Measurements from ENCODE around the gene LMBRD2.

The LMBRD2 gene

GRCh38 chr5:36057386-36057785 is 94.3 kb downstream of the LMBRD2 start:
- in situ Hi-C loops (cut with MboI; ENCODE audit: low sequenced_read_pairs, unreplicated experiment) = no loop called here

DNA sequence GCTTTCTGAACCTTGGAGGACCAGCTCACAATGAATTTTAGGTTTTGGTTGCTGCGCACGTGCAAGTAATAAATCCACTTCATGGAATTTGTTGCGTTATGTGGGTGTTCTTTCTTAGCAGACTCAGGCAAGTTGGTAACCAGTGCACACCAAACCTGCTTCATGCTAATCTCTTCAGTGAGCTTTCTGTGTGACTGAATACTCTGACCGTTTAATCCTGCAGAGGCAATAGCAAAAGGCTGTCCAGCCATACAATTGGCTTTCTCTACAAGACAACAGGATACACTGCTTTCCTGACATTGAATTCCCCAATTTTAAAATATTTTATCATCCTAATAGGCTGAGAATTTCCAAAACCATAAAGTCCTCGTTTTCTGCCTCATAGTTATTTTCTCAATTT is 95.3 kb downstream of the LMBRD2 start:
- DNase-seq (ENCODE audit: low spot score) = no peak
- in situ Hi-C loops (cut with MboI; ENCODE audit: low sequenced_read_pairs, unreplicated experiment) = no loop called here
- TF ChIP-seq CTCF (IDR thresholded peaks at IDR 0.05; ENCODE audit: borderline replicate concordance, control extremely low read depth, extremely low read depth, insufficient read depth, missing control alignments) = no peak

More at GRCh38 chr5:36057386-36057785, 94.3 kb downstream of the LMBRD2 start:
- DNase-seq (ENCODE audit: low spot score) = no peak
- no peak for TF ChIP-seq CTCF (IDR thresholded peaks at IDR 0.05; ENCODE audit: borderline replicate concordance, control extremely low read depth, extremely low read depth, insufficient read depth, missing control alignments)

GRCh38 chr5:36055984-36056383 is 95.7 kb downstream of the LMBRD2 start:
- in situ Hi-C loops (cut with MboI; ENCODE audit: low sequenced_read_pairs, unreplicated experiment) = no loop called here

DNA sequence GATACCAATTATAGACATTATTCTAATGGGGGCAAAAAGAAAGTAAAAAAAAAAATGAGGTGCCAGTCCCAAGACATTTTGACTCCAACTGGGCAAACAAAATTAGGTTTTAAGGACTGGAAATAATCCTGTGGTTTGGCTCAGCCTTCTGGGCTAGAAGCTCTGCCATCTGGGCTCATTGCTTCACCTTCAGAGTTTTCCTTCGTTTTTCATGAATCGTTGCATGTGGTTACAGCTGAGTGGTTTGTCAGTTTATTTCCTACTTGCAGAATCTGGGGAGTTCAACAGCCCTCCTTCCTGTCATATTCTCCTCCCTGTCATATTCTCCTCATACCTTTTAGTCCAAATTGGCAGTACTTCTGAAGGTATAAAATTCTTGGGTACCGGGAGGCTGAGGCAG is 97.0 kb downstream of the LMBRD2 start:
- in situ Hi-C loops (cut with MboI; ENCODE audit: low sequenced_read_pairs, unreplicated experiment) = no loop called here
- no peak for TF ChIP-seq CTCF (IDR thresholded peaks at IDR 0.05; ENCODE audit: borderline replicate concordance, control extremely low read depth, extremely low read depth, insufficient read depth, missing control alignments)

More at GRCh38 chr5:36055984-36056383, 95.7 kb downstream of the LMBRD2 start:
- TF ChIP-seq CTCF (IDR thresholded peaks at IDR 0.05; ENCODE audit: borderline replicate concordance, control extremely low read depth, extremely low read depth, insufficient read depth, missing control alignments) = no peak
- no peak for DNase-seq (ENCODE audit: low spot score)

GRCh38 chr5:36052538-36052937 is 99.1 kb downstream of the LMBRD2 start:
- TF ChIP-seq CTCF (IDR thresholded peaks at IDR 0.05; ENCODE audit: borderline replicate concordance, control extremely low read depth, extremely low read depth, insufficient read depth, missing control alignments) = no peak
- no peak for DNase-seq (ENCODE audit: low spot score)
- in situ Hi-C loops (cut with MboI; ENCODE audit: low sequenced_read_pairs, unreplicated experiment) = no loop called here

More for the DNA sequence above, 97.0 kb downstream of the LMBRD2 start:
- DNase-seq (ENCODE audit: low spot score) = no peak

DNA sequence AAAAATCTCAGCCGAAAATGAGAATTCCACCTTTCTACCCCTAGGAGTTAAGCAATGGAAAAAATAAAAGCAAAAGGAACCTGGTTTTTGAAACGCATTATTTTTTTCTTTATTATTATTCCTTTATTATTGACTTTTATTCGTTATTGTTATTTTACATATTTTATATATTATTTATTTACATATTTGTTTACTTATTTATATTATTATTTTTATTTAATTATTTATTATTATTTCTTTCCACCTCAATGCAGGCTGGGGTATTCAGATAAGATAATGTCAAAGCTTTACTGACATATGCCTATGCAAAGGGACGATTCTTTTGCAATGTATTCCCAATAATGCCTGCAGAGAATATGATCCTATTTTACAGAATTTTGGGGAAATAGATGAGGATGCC is 101.7 kb downstream of the LMBRD2 start:
- no peak for DNase-seq (ENCODE audit: low spot score)
- in situ Hi-C loops (cut with MboI; ENCODE audit: low sequenced_read_pairs, unreplicated experiment) = no loop called here
- TF ChIP-seq CTCF (IDR thresholded peaks at IDR 0.05; ENCODE audit: borderline replicate concordance, control extremely low read depth, extremely low read depth, insufficient read depth, missing control alignments) = no peak

Data from GM13976 (cell line).